KOPT-K1 (cell line): Measurements from ENCODE around the gene ENO1.
A peak's percentile ranks its signal among the peaks of the same experiment; 100 is the strongest.

Experiments used
- H3K27ac ChIP-seq: fragments of 200-600 bp; sonication (generic); 2 replicates; pipeline ENCODE4 v1.5.1; 2016; ENCODE audit warnings: antibody characterized with exemption, mild to moderate bottlenecking, low read depth, low read length; ENCODE audit not compliant: poor library complexity, severe bottlenecking
- H3K36me3 ChIP-seq: fragments of 200-600 bp; sonication (generic); 2 replicates; pipeline ENCODE4 v1.5.1; 2017; ENCODE audit warnings: antibody characterized with exemption, mild to moderate bottlenecking, low read length, moderate library complexity; ENCODE audit not compliant: insufficient read depth
- H3K9me3 ChIP-seq: fragments of 200-600 bp; sonication (generic); 2 replicates; pipeline ENCODE4 v1.5.1; 2017; ENCODE audit warnings: antibody characterized with exemption, low read length, mild to moderate bottlenecking; ENCODE audit not compliant: insufficient read depth, poor library complexity, severe bottlenecking

ENO1 gene

DNA sequence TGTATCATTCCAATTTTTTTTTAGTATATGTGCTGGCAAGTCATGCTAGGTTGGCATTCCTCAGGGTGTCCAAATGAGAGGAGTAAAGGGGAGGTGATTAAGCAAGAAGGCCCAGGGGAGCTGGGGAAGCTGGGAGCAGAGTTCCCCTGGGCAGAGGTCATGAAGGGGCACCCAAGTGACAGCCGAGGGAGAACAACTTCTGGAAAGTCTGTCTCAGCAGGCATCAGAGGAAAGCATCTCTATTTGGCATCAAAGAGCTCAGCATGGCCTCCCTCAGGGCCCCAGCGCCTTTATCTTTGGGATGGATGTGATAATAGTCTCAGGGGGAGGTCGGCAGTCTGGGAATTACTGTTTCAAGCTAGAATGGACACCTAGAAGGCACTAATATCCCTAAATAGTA, 5.0 kb upstream of the ENO1 start:
- Histone ChIP-seq H3K9me3 (no peaks in the 10 kb centered on the region), H3K27ac (no peak overlapping the region), H3K36me3 (no peaks in the 10 kb centered on the region)

- Histone ChIP-seq H3K9me3 (no peaks in the 10 kb centered on the region), H3K36me3 (peaks cover 31% of the 10 kb centered on the region), H3K27ac (peak overlapping the region; percentile 98)
Observed at GRCh38 chr1:8879922-8880676, 1.6 kb upstream of the ENO1 start.

GRCh38 chr1:8879464-8879921, 1.0 kb upstream of the ENO1 start:
- no peaks in the 10 kb centered on the region for H3K9me3 ChIP-seq
- H3K27ac ChIP-seq, result peak overlapping the region; percentile 98
- peaks cover 37% of the 10 kb centered on the region for H3K36me3 ChIP-seq

- peaks cover 43% of the 10 kb centered on the region for H3K36me3 ChIP-seq
Observed at GRCh38 chr1:8878698-8879463, 395 bp upstream of the ENO1 start.

DNA sequence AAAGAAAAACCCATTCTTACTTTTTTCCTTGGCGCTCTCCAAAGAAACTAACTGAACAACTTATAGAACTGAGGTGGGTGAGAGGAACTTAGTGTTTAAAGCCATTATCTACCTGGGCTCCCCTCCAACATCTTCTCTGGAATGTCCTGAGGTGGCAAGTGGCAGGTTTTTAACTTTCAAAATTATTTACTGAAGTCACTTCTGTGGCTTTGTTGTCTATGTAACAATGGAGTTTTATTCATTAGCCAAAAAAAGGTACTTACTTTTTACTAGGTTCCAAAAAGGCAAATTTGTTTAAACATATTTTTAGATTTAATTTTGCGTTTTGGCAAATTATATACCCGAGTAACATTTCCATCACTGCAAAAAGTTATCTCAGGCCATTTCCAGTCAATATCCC, 2.4 kb downstream of the ENO1 start:
- H3K36me3 ChIP-seq, result peaks cover 71% of the 10 kb centered on the region
- H3K27ac ChIP-seq, result peak overlapping the region; percentile 98

More at GRCh38 chr1:8878698-8879463, 395 bp upstream of the ENO1 start:
- Histone ChIP-seq H3K27ac (peak overlapping the region; percentile 98), H3K9me3 (no peaks in the 10 kb centered on the region)

GRCh38 chr1:8875216-8875861, 3.1 kb downstream of the ENO1 start:
- Histone ChIP-seq H3K9me3 (no peaks in the 10 kb centered on the region), H3K27ac (peak overlapping the region; percentile 98), H3K36me3 (peaks cover 78% of the 10 kb centered on the region)

More for the DNA sequence above, 2.4 kb downstream of the ENO1 start:
- H3K9me3 ChIP-seq, result no peaks in the 10 kb centered on the region

DNA sequence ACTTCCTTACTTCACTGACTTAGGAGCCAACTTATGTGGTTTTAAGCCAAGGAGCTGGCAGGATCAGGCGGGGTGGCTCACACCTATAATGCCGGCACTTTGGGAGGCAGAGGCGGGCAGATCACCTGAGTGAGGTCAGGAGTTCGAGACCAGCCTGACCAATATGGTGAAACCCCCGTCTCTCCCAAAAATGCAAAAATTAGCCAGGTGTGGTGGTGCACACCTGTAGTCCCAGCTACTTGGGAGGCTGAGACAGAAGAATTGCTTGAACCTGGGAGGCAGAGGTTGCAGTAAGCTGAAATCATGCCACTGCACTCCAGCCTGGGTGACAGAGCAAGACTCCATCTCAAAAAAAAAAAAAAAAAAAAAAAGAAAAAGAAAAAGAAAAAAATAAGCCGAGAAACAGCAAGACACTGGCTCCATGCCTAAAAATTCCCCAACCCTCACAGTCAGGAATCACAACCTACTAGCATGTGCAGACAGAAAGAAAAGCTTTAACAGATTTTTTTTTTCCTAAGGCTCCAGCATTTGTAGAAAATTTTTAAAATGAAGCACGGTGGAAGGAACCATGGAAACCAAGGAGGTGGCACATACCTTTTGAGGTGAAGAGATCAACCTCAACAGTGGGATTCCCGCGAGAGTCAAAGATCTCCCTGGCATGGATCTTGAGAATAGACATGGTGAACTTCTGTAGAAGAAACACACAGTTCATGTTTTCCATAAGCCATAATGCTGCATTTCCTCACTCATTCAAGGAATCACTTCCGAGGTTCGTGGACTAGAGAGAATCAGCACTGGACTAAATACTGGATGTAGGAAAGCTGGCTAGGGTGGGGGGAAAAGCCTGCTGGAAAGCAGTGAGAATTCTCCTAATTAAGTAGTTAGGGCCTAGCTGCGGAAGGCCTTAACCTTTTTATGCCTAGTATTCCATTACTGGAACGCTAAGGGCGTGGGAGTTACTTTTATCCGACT, 4.0 kb downstream of the ENO1 start:
- no peaks in the 10 kb centered on the region for H3K9me3 ChIP-seq
- H3K27ac ChIP-seq, result peak overlapping the region; percentile 98
- peaks cover 86% of the 10 kb centered on the region for H3K36me3 ChIP-seq

DNA sequence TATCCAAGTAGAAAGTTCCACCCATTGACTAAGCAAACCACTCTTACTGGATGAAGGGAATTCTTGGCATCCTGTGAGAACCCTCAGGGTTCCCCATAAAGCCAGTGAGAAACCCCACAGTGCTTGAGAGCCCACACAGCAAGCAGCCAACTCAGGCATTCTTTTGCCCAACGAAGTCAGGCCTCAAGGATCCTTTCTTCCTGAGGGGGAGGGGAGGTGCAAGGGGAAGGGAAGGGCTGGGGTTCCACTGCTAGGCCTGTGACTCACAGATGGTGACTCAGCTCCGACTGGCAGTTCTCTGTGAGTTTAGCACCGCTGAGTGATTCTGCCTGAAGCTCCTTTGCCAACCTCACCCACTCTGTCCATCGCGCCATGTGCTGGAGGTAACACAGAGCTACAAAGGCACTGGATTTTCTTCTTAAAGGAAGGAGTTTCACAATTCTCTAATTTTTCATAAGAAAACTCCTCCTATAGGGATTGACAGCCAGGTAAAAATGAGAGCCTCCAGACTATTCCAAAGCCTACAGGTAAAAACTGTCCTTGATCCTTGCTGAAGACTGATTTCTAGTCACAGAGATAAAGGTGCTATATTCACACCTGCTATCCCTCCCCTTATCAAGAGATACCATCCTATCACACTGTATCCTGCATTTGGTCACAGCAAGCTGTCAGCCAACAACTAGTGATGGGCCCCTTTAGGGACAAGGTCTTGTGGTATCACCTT, 4.8 kb downstream of the ENO1 start:
- Histone ChIP-seq H3K27ac (peak overlapping the region; percentile 34), H3K36me3 (peaks cover 95% of the 10 kb centered on the region), H3K9me3 (no peaks in the 10 kb centered on the region)

DNA sequence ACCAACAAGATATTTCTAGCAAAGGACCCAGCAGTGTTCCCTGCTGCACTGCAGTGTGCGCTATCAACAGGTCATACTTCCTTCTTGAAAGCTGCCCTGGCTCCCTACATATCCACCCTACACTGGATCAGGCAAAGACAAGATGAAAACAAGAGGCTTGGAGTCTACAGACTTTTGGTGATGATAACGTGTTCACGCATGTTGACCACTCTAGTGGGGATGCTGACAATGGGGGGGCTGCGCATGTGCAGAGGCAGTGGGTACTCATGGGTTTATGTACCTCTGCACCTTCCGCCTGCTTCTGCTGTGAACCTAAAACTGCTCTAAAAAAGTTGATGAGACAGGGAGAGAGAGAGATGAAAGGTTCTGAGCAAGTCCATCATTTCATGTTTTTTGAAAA, 5.5 kb downstream of the ENO1 start:
- Histone ChIP-seq H3K9me3 (no peaks in the 10 kb centered on the region), H3K27ac (peak overlapping the region; percentile 34), H3K36me3 (peaks cover 100% of the 10 kb centered on the region)

- Histone ChIP-seq H3K36me3 (peaks cover 100% of the 10 kb centered on the region), H3K9me3 (no peaks in the 10 kb centered on the region), H3K27ac (no peak overlapping the region)
Observed at GRCh38 chr1:8871965-8872399, 6.5 kb downstream of the ENO1 start.

- Histone ChIP-seq H3K27ac (no peak overlapping the region), H3K36me3 (peaks cover 100% of the 10 kb centered on the region), H3K9me3 (no peaks in the 10 kb centered on the region)
Observed at GRCh38 chr1:8871539-8871935, 6.9 kb downstream of the ENO1 start.

GRCh38 chr1:8870616-8871538, 7.6 kb downstream of the ENO1 start:
- Histone ChIP-seq H3K9me3 (no peaks in the 10 kb centered on the region), H3K27ac (no peak overlapping the region), H3K36me3 (peaks cover 100% of the 10 kb centered on the region)

GRCh38 chr1:8870103-8870502, 8.4 kb downstream of the ENO1 start:
- Histone ChIP-seq H3K9me3 (no peaks in the 10 kb centered on the region), H3K27ac (no peak overlapping the region), H3K36me3 (peaks cover 100% of the 10 kb centered on the region)
